HL-60 (cell line): ENCODE results near the gene RBM39.
A peak's percentile ranks its signal among the peaks of the same experiment; 100 is the strongest.

Experiments
- DNase-seq, 2 experiments: peaks; one replicate each; pipeline ENCODE4 v3.0.0-alpha.2; 2010 to 2020; ENCODE audit warnings: low read depth in 1 of 2, low spot score in 1 of 2
- H3K27ac ChIP-seq: fragments of 250-450 bp; sonication (Bioruptor Pico); replicated peaks from 2 replicates; pipeline ENCODE4 v1.5.1; 2020; ENCODE audit warnings: mild to moderate bottlenecking, moderate library complexity
- H3K27me3 ChIP-seq: fragments of 250-450 bp; sonication (Bioruptor Pico); 2 replicates; pipeline ENCODE4 v1.5.1; 2021; ENCODE audit warnings: mild to moderate bottlenecking, moderate library complexity; ENCODE audit not compliant: insufficient read depth, poor library complexity, severe bottlenecking
- H3K4me3 ChIP-seq: replicated peaks from 2 replicates; pipeline ENCODE4 v1.5.1; 2011; ENCODE audit warnings: mild to moderate bottlenecking, control low read depth, low read length; ENCODE audit not compliant: insufficient read depth
- CTCF ChIP-seq: IDR thresholded peaks from one replicate; pipeline ENCODE4 v1.5.1; 2011; ENCODE audit warnings: low read length, control low read depth, inconsistent platforms; ENCODE audit not compliant: insufficient read depth
- GABPA ChIP-seq: IDR thresholded peaks from 2 replicates; pipeline ENCODE4 v1.6.1; 2012; ENCODE audit warnings: low read depth
- POLR2AphosphoS5 ChIP-seq: IDR thresholded peaks from 2 replicates; pipeline ENCODE4 v1.6.1; 2012; ENCODE audit warnings: low read depth
- REST ChIP-seq: IDR thresholded peaks from 2 replicates; pipeline ENCODE4 v1.6.1; 2012; ENCODE audit warnings: low read depth; ENCODE audit not compliant: insufficient replicate concordance
- SPI1 ChIP-seq: IDR thresholded peaks from 2 replicates; pipeline ENCODE4 v1.6.1; 2012; ENCODE audit warnings: low read depth, mild to moderate bottlenecking, borderline replicate concordance

The RBM39 gene

GRCh38 chr20:35680452-35681183 lies 61.4 kb downstream of the RBM39 start:
- Histone ChIP-seq H3K27ac (peak overlapping the region; percentile 36), H3K4me3 (no peak overlapping the region), H3K27me3 (no peaks in the 10 kb centered on the region)
- no peak for TF ChIP-seq POLR2AphosphoS5
- peak; percentile 62; the same call in 1 of the 2 replicates for TF ChIP-seq SPI1
- DNase-seq, result peak in 1 of 2 experiments; percentile 65

GRCh38 chr20:35674921-35675320 lies 67.1 kb downstream of the RBM39 start:
- TF ChIP-seq SPI1 (no peak), GABPA (no peak), POLR2AphosphoS5 (no peak), REST (no peak), CTCF (no peak)
- no peak overlapping the region for H3K27ac ChIP-seq
- DNase-seq, result no peak
- no peaks in the 10 kb centered on the region for H3K27me3 ChIP-seq
- H3K4me3 ChIP-seq, result no peak overlapping the region

GRCh38 chr20:35673884-35674283 lies 68.2 kb downstream of the RBM39 start:
- DNase-seq, result no peak
- H3K27ac ChIP-seq, result no peak overlapping the region
- TF ChIP-seq CTCF, result no peak
- no peak for TF ChIP-seq GABPA
- TF ChIP-seq SPI1, result no peak
- TF ChIP-seq REST, result no peak
- TF ChIP-seq POLR2AphosphoS5, result no peak
- H3K27me3 ChIP-seq, result no peaks in the 10 kb centered on the region
- H3K4me3 ChIP-seq, result no peak overlapping the region

GRCh38 chr20:35669681-35670080 lies 72.4 kb downstream of the RBM39 start:
- no peaks in the 10 kb centered on the region for H3K27me3 ChIP-seq
- no peak for TF ChIP-seq SPI1
- H3K4me3 ChIP-seq, result no peak overlapping the region
- H3K27ac ChIP-seq, result no peak overlapping the region
- DNase-seq, result no peak

GRCh38 chr20:35669221-35669620 lies 72.8 kb downstream of the RBM39 start:
- TF ChIP-seq GABPA (no peak), SPI1 (no peak)
- Histone ChIP-seq H3K27me3 (no peaks in the 10 kb centered on the region), H3K4me3 (no peak overlapping the region), H3K27ac (no peak overlapping the region)
- DNase-seq, result no peak
